Colon (tissue), 2 donors: ENCODE data around the gene ADGRE3.
"Not testable (repeated sequence)": the region's sequence is repeated elsewhere in the genome, so short reads cannot be mapped to it uniquely, and the experiment has no call there.

Experiments
- FAIRE-seq: peaks from 2 replicates; lab custom pipeline; 2012; peaks lifted over from hg19 to GRCh38; lab: Jason Lieb, UNC
- donor health status: control.
- donor health status: control.

The ADGRE3 gene

GRCh38 chr19:14599548-14600147 lies 75.0 kb downstream of the ADGRE3 start:
- FAIRE-seq = no peak

- FAIRE-seq = no peak
Measured at GRCh38 chr19:14595558-14595957, 79.1 kb downstream of the ADGRE3 start.

GRCh38 chr19:14589433-14589832 lies 85.2 kb downstream of the ADGRE3 start:
- FAIRE-seq = not testable (repeated sequence)

- FAIRE-seq = not testable (repeated sequence)
Measured at GRCh38 chr19:14585187-14585586, 89.5 kb downstream of the ADGRE3 start.

GRCh38 chr19:14584372-14584771 lies 90.3 kb downstream of the ADGRE3 start:
- FAIRE-seq = not testable (repeated sequence)

- FAIRE-seq = no peak
Measured at GRCh38 chr19:14582894-14583340, 91.7 kb downstream of the ADGRE3 start, which contains the start of gene CLEC17A. TSS of gene CLEC17A (plus strand) at chr19:14583084. CDS start at chr19:14583161, 77 bp downstream.

GRCh38 chr19:14580623-14581237 lies 93.9 kb downstream of the ADGRE3 start:
- no peak for FAIRE-seq

GRCh38 chr19:14577885-14578427 lies 96.7 kb downstream of the ADGRE3 start:
- no peak for FAIRE-seq

GRCh38 chr19:14577264-14577663 lies 97.4 kb downstream of the ADGRE3 start:
- FAIRE-seq = no peak

- no peak for FAIRE-seq
Measured at GRCh38 chr19:14576363-14576762, 98.3 kb downstream of the ADGRE3 start.

- FAIRE-seq = no peak
Measured at GRCh38 chr19:14575428-14575980, 99.1 kb downstream of the ADGRE3 start.

GRCh38 chr19:14571695-14572490 lies 102.8 kb downstream of the ADGRE3 start, which contains the start of gene NDUFB7:
TSS of gene NDUFB7 (minus strand) at chr19:14572066. CDS start at chr19:14572000, 66 bp downstream.
- FAIRE-seq = no peak

- no peak for FAIRE-seq
Measured at GRCh38 chr19:14570864-14571527, 103.6 kb downstream of the ADGRE3 start.
